GM12878 (cell line): Measurements from ENCODE around the gene NEK8. TPM values are rescaled to one million over a fixed set of nuclear protein-coding genes. Genes with fewer than 3 reads are reported as not detected.
A peak's percentile ranks its signal among the peaks of the same experiment; 100 is the strongest.

ENCODE experiments used
- ATF7 ChIP-seq: fragments of 450-650 bp; IDR thresholded peaks from 2 replicates; pipeline ENCODE4 v1.6.1; 2016; ENCODE audit warnings: low read depth, mild to moderate bottlenecking
- CBFB ChIP-seq: IDR thresholded peaks from 2 replicates; pipeline ENCODE4 v1.6.1; 2016; ENCODE audit warnings: antibody characterized with exemption, low read depth
- CEBPB ChIP-seq, 2 experiments: fragments of 150-350 bp in 1 of 2; IDR thresholded peaks; 2 replicates each; pipeline ENCODE4 v1.6.1; 2012 to 2014; ENCODE audit warnings: low read depth in 2 of 2, low read length in 2 of 2, borderline replicate concordance in 1 of 2, inconsistent platforms in 1 of 2
- FOS ChIP-seq: IDR thresholded peaks from 3 replicates; pipeline ENCODE4 v1.6.1; 2011; ENCODE audit warnings: borderline replicate concordance; ENCODE audit not compliant: insufficient read length; ENCODE audit errors: extremely low read depth
- IKZF1 ChIP-seq: fragments of 450-650 bp; conservative IDR thresholded peaks from 2 replicates; pipeline ENCODE4 v1.6.1; 2017; ENCODE audit warnings: antibody characterized with exemption, mild to moderate bottlenecking
- JUNB ChIP-seq: IDR thresholded peaks from 2 replicates; pipeline ENCODE4 v1.6.1; 2016; ENCODE audit warnings: antibody characterized with exemption, mild to moderate bottlenecking
- MTA3 ChIP-seq: IDR thresholded peaks from 2 replicates; pipeline ENCODE4 v1.6.1; 2012; ENCODE audit warnings: low read length, inconsistent platforms, borderline replicate concordance
- MYB ChIP-seq: fragments of 150-350 bp; IDR thresholded peaks from 2 replicates; pipeline ENCODE4 v1.6.1; 2014; ENCODE audit warnings: mild to moderate bottlenecking, low read depth, low read length, borderline replicate concordance
- NBN ChIP-seq: fragments of 450-650 bp; IDR thresholded peaks from 2 replicates; pipeline ENCODE4 v1.6.1; 2016
- SP1 ChIP-seq: IDR thresholded peaks from one replicate; pipeline ENCODE4 v1.6.1; 2011; ENCODE audit warnings: low read depth, low read length
- SREBF2 ChIP-seq: IDR thresholded peaks from 2 replicates; pipeline ENCODE4 v1.6.1; 2012; ENCODE audit warnings: mild to moderate bottlenecking, low read length
- STAT3 ChIP-seq: IDR thresholded peaks from 2 replicates; pipeline ENCODE4 v1.6.1; 2011; ENCODE audit warnings: low read depth, low read length, improper control_type of control experiment
- SUZ12 ChIP-seq: fragments of 200-600 bp; sonication (generic); IDR thresholded peaks from one replicate; pipeline ENCODE4 v1.6.1; 2018; ENCODE audit warnings: antibody characterized with exemption, mild to moderate bottlenecking; ENCODE audit not compliant: unreplicated experiment
- TAF1 ChIP-seq: IDR thresholded peaks from 2 replicates; pipeline ENCODE4 v1.6.1; 2011; ENCODE audit warnings: mild to moderate bottlenecking, low read depth, low read length, borderline replicate concordance
- ZNF622 ChIP-seq: fragments of 450-650 bp; IDR thresholded peaks from 2 replicates; pipeline ENCODE4 v1.6.1; 2017; ENCODE audit warnings: mild to moderate bottlenecking, inconsistent platforms
- polyA plus RNA-seq, 11 experiments: library from polyadenylated mRNA; depleted of rRNA in 4 of 11; unstranded in 6 of 11; stranded (reverse) in 5 of 11; fragments of >200 nt; fragmentation: Nextera tagmentation in 4 of 11; fragmentation: Illumina TruSeq in 1 of 11; extraction: Ambion mirVana in 4 of 11; extraction: Trizol in 1 of 11; gene quantifications; 1 replicate in 1 of 11; 2 replicates in 10 of 11; pipeline versions ENCODE4 v1.2.1 to v1.2.3, GENCODE V29; 2011 to 2016; ENCODE audit warnings: inconsistent platforms in 2 of 11, missing spikeins in 2 of 11, low read depth in 1 of 11
- total RNA-seq, 4 experiments: library from RNA; depleted of rRNA in 3 of 4; stranded (reverse); fragments of >200 nt in 3 of 4; fragmentation: Illumina TruSeq in 1 of 4; extraction: Trizol in 1 of 4; gene quantifications; 2 replicates each; pipeline versions ENCODE4 v1.2.1 to v1.2.3, GENCODE V29; 2013 to 2021
- TF ChIP-seq, protein P1 (sequence below): fragments of 450-650 bp; IDR thresholded peaks from 2 replicates; pipeline ENCODE4 v1.6.1; 2017; ENCODE audit warnings: mild to moderate bottlenecking, moderate library complexity
- TF ChIP-seq, protein P2 (sequence below): IDR thresholded peaks from 2 replicates; pipeline ENCODE4 v1.6.1; 2011; ENCODE audit warnings: borderline replicate concordance, low read depth, mild to moderate bottlenecking, moderate library complexity, mixed read lengths, low read length; ENCODE audit not compliant: insufficient read depth; ENCODE audit errors: extremely low read length
- TF ChIP-seq, protein P3 (sequence below): IDR thresholded peaks from 2 replicates; pipeline ENCODE4 v1.6.1; 2011; ENCODE audit warnings: borderline replicate concordance, low read depth, mild to moderate bottlenecking, moderate library complexity, low read length; ENCODE audit not compliant: insufficient read depth, poor library complexity, severe bottlenecking
- TF ChIP-seq, protein P4 (sequence below): fragments of 450-650 bp; IDR thresholded peaks from 2 replicates; pipeline ENCODE4 v1.6.1; 2017; ENCODE audit warnings: mild to moderate bottlenecking, moderate library complexity

The NEK8 gene
- total and polyA plus RNA-seq, 10 of the 15 experiments (the other 5 are each of a cell fraction or from before 2014, with no cell fraction given): 2.3 to 14.3 (median 9.4) TPM

DNA sequence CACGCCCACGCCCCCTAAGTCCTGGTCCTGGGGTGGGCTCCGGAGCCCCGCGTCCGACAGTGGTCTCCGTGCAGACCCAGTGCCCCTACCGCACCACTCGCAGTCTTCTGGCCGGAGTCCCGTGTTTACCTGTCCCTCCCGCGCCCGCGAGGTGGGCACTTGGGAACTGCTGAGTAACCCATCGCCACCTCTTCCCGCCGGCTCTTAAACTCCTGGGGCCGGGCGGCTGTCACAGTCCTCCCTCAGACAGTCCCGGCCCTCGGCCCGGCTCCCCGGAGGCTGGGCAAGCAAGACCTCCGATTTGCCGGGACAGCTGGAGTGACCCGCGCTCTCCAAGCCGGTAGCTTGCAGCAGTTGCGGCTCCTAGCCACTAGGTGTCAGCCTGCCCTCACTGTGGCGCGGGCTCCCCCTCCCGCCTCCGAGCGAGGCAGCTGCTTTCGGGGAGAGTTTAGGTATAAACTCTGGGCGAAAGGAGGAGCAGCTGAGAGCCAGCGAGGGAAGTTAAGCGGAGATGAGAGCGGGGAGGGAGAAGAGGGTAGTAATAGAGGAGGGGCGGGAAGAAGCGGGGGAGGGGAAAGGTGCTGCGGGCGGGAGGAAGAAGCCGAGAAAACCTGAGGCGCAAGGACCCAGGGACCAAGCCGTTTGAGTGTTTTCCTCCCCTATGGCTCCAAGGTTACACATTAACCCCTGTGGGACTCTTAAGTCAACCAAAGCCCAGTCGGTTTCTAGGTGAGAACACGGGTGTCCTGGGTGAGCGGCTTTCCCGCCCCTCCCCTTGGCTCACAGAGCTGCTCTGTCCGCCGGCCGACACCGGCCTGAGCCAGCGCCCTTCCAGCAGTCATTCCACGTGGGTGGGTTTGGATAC, 1.7 kb upstream of the NEK8 start (continued):
- TF ChIP-seq, protein P1, sequence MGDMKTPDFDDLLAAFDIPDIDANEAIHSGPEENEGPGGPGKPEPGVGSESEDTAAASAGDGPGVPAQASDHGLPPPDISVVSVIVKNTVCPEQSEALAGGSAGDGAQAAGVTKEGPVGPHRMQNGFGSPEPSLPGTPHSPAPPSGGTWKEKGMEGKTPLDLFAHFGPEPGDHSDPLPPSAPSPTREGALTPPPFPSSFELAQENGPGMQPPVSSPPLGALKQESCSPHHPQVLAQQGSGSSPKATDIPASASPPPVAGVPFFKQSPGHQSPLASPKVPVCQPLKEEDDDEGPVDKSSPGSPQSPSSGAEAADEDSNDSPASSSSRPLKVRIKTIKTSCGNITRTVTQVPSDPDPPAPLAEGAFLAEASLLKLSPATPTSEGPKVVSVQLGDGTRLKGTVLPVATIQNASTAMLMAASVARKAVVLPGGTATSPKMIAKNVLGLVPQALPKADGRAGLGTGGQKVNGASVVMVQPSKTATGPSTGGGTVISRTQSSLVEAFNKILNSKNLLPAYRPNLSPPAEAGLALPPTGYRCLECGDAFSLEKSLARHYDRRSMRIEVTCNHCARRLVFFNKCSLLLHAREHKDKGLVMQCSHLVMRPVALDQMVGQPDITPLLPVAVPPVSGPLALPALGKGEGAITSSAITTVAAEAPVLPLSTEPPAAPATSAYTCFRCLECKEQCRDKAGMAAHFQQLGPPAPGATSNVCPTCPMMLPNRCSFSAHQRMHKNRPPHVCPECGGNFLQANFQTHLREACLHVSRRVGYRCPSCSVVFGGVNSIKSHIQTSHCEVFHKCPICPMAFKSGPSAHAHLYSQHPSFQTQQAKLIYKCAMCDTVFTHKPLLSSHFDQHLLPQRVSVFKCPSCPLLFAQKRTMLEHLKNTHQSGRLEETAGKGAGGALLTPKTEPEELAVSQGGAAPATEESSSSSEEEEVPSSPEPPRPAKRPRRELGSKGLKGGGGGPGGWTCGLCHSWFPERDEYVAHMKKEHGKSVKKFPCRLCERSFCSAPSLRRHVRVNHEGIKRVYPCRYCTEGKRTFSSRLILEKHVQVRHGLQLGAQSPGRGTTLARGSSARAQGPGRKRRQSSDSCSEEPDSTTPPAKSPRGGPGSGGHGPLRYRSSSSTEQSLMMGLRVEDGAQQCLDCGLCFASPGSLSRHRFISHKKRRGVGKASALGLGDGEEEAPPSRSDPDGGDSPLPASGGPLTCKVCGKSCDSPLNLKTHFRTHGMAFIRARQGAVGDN: peak; percentile 30; the same call in 1 of the 2 replicates
- TF ChIP-seq SUZ12: no peak
- peak; percentile 65 for TF ChIP-seq IKZF1
- no peak for TF ChIP-seq JUNB
- no peak for TF ChIP-seq FOS
- TF ChIP-seq, protein P2, sequence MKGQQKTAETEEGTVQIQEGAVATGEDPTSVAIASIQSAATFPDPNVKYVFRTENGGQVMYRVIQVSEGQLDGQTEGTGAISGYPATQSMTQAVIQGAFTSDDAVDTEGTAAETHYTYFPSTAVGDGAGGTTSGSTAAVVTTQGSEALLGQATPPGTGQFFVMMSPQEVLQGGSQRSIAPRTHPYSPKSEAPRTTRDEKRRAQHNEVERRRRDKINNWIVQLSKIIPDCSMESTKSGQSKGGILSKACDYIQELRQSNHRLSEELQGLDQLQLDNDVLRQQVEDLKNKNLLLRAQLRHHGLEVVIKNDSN: no peak
- TF ChIP-seq ATF7: peak; percentile 80
- peak; percentile 26 for TF ChIP-seq SP1
- 0 out of 2 replicates have a peak, but pooled peaks have one; percentile 57 for TF ChIP-seq STAT3
- TF ChIP-seq, protein P3, sequence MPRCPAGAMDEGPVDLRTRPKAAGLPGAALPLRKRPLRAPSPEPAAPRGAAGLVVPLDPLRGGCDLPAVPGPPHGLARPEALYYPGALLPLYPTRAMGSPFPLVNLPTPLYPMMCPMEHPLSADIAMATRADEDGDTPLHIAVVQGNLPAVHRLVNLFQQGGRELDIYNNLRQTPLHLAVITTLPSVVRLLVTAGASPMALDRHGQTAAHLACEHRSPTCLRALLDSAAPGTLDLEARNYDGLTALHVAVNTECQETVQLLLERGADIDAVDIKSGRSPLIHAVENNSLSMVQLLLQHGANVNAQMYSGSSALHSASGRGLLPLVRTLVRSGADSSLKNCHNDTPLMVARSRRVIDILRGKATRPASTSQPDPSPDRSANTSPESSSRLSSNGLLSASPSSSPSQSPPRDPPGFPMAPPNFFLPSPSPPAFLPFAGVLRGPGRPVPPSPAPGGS: no peak
- TF ChIP-seq CEBPB (IDR thresholded peaks at IDR 0.05; ENCODE audit: borderline replicate concordance in 1 of 2, low read depth in 2 of 2, low read length in 2 of 2): peak in 1 of 2 experiments; percentile 14; a peak in 1 of 4 replicates
- TF ChIP-seq TAF1: peak; percentile 54; the same call in 1 of the 2 replicates
- TF ChIP-seq CBFB: no peak
- TF ChIP-seq NBN: peak; percentile 97
- TF ChIP-seq SREBF2: no peak
- no peak for TF ChIP-seq ZNF622
- TF ChIP-seq MTA3: no peak
- TF ChIP-seq MYB: no peak
- TF ChIP-seq, protein P4, sequence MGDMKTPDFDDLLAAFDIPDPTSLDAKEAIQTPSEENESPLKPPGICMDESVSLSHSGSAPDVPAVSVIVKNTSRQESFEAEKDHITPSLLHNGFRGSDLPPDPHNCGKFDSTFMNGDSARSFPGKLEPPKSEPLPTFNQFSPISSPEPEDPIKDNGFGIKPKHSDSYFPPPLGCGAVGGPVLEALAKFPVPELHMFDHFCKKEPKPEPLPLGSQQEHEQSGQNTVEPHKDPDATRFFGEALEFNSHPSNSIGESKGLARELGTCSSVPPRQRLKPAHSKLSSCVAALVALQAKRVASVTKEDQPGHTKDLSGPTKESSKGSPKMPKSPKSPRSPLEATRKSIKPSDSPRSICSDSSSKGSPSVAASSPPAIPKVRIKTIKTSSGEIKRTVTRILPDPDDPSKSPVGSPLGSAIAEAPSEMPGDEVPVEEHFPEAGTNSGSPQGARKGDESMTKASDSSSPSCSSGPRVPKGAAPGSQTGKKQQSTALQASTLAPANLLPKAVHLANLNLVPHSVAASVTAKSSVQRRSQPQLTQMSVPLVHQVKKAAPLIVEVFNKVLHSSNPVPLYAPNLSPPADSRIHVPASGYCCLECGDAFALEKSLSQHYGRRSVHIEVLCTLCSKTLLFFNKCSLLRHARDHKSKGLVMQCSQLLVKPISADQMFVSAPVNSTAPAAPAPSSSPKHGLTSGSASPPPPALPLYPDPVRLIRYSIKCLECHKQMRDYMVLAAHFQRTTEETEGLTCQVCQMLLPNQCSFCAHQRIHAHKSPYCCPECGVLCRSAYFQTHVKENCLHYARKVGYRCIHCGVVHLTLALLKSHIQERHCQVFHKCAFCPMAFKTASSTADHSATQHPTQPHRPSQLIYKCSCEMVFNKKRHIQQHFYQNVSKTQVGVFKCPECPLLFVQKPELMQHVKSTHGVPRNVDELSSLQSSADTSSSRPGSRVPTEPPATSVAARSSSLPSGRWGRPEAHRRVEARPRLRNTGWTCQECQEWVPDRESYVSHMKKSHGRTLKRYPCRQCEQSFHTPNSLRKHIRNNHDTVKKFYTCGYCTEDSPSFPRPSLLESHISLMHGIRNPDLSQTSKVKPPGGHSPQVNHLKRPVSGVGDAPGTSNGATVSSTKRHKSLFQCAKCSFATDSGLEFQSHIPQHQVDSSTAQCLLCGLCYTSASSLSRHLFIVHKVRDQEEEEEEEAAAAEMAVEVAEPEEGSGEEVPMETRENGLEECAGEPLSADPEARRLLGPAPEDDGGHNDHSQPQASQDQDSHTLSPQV: no peak
